ENCODE results near the gene LVRN.
A peak's percentile ranks its signal among the peaks of the same experiment; 100 is the strongest.

DNA sequence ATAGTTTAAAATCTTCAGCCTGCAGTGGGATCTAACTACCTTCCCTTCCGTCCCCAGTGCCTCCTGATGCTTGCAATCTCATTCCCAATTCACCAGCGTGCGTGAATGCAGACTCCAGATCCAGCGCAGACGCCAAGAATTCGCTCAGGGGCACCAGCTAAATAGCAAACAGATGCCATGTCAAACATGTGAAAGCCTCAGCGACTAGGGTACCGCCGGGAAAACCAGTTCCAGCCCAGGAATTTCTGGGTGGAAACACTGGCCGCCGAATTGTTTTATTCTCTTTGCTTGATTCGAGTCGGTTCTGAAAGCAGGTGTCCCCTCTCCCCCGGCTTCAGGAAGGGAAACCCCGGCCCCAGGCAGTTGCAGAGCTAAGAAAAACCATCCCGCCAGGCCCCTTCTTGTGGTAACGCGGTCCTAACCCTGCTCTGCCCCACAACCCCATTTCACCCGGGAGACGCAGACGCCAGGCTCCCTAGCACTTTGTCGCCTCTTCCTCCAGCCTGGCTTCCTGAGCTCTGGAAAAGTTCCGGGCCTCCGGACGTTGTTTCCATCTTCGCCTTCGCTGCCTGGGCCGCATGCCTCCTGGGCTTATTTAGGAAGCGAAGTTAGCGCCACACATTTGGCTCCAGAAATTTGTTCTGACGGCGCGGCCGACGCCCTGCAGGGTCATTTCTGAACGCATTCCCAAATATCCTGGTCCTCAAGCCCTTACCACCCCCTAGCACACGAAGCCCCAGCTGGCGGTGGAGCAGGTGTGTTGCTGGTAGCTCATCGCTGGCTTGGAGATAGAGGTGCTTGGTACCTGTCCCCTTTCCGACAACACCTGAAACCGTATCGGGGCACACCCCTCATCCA lies 665 bp upstream of the LVRN start:
- TF ChIP-seq, protein P1, sequence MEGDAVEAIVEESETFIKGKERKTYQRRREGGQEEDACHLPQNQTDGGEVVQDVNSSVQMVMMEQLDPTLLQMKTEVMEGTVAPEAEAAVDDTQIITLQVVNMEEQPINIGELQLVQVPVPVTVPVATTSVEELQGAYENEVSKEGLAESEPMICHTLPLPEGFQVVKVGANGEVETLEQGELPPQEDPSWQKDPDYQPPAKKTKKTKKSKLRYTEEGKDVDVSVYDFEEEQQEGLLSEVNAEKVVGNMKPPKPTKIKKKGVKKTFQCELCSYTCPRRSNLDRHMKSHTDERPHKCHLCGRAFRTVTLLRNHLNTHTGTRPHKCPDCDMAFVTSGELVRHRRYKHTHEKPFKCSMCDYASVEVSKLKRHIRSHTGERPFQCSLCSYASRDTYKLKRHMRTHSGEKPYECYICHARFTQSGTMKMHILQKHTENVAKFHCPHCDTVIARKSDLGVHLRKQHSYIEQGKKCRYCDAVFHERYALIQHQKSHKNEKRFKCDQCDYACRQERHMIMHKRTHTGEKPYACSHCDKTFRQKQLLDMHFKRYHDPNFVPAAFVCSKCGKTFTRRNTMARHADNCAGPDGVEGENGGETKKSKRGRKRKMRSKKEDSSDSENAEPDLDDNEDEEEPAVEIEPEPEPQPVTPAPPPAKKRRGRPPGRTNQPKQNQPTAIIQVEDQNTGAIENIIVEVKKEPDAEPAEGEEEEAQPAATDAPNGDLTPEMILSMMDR (IDR thresholded peaks at IDR 0.05; ENCODE audit: extremely low read depth in 1 of 2, insufficient read depth in 1 of 2, low read depth in 1 of 2, low read length in 2 of 2) = no peak
- no peak for TF ChIP-seq MYC (IDR thresholded peaks at IDR 0.05; ENCODE audit: low read depth, low read length)
- TF ChIP-seq POLR2A (IDR thresholded peaks at IDR 0.05; ENCODE audit: low read depth, low read length) = no peak
- no peak for TF ChIP-seq POLR2AphosphoS5 (IDR thresholded peaks at IDR 0.05; ENCODE audit: insufficient read depth, low read depth, low read length)
- TF ChIP-seq EZH2 (IDR thresholded peaks at IDR 0.05; ENCODE audit: borderline replicate concordance, low read depth, low read length, severe bottlenecking) = peak; percentile 9
- no peak for TF ChIP-seq GATA2 (IDR thresholded peaks at IDR 0.05; ENCODE audit: insufficient read depth, insufficient read length, low read depth, low read length)
- TF ChIP-seq, protein P2, sequence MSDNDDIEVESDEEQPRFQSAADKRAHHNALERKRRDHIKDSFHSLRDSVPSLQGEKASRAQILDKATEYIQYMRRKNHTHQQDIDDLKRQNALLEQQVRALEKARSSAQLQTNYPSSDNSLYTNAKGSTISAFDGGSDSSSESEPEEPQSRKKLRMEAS (IDR thresholded peaks at IDR 0.05; ENCODE audit: insufficient read depth, insufficient read length) = no peak
